ENCODE results near the gene ZNF217.
"Not testable (repeated sequence)": the region's sequence is repeated elsewhere in the genome, so short reads cannot be mapped to it uniquely, and the experiment has no call there.

Gene ZNF217

GRCh38 chr20:53568351-53568750, 25.3 kb downstream of the ZNF217 start:
- DNase-seq, result no peak
- Histone ChIP-seq H3K4me1 (ENCODE audit: control extremely low read depth in 1 of 4, control insufficient read depth in 4 of 4, insufficient read depth in 4 of 4, low read length in 3 of 4) (peaks cover 0 to 3% (median 0%) of the 10 kb centered on the region in 4 experiments), H3K27ac (ENCODE audit: insufficient read depth in 1 of 2, low read depth in 1 of 2, low read length in 2 of 2, poor library complexity in 1 of 2, severe bottlenecking in 2 of 2) (no peak overlapping the region), H3K27me3 (replicated peaks in 2 of 5; ENCODE audit: control insufficient read depth in 4 of 5, insufficient read depth in 5 of 5, low read length in 4 of 5) (no peaks in the 10 kb centered on the region), H3K36me3 (ENCODE audit: control insufficient read depth in 4 of 4, insufficient read depth in 4 of 4, low read length in 3 of 4) (peaks cover 27 to 80% (median 53%) of the 10 kb centered on the region in 4 experiments), H3K9me3 (ENCODE audit: control extremely low read depth in 1 of 5, control insufficient read depth in 4 of 5, insufficient read depth in 2 of 5, low read depth in 1 of 5, low read length in 4 of 5) (no peaks in the 10 kb centered on the region), H3K4me3 (ENCODE audit: control insufficient read depth in 1 of 7, extremely low read depth in 1 of 7, insufficient read depth in 4 of 7, low read depth in 2 of 7, low read length in 6 of 7) (no peak overlapping the region)
- ChIA-PET POLR2A (no interaction called here), CTCF (no interaction called here)
- 100% methylated on average over 1 of the region's 8 CpGs for WGBS (ENCODE audit: insufficient coverage)

- Histone ChIP-seq H3K4me3 (ENCODE audit: control insufficient read depth in 1 of 7, extremely low read depth in 1 of 7, insufficient read depth in 4 of 7, low read depth in 2 of 7, low read length in 6 of 7) (no peak overlapping the region), H3K27me3 (replicated peaks in 2 of 5; ENCODE audit: control insufficient read depth in 4 of 5, insufficient read depth in 5 of 5, low read length in 4 of 5) (no peaks in the 10 kb centered on the region), H3K36me3 (ENCODE audit: control insufficient read depth in 4 of 4, insufficient read depth in 4 of 4, low read length in 3 of 4) (peaks cover 25 to 71% (median 45%) of the 10 kb centered on the region in 4 experiments), H3K9me3 (ENCODE audit: control extremely low read depth in 1 of 5, control insufficient read depth in 4 of 5, insufficient read depth in 2 of 5, low read depth in 1 of 5, low read length in 4 of 5) (no peaks in the 10 kb centered on the region), H3K27ac (ENCODE audit: insufficient read depth in 1 of 2, low read depth in 1 of 2, low read length in 2 of 2, poor library complexity in 1 of 2, severe bottlenecking in 2 of 2) (no peak overlapping the region), H3K4me1 (ENCODE audit: control extremely low read depth in 1 of 4, control insufficient read depth in 4 of 4, insufficient read depth in 4 of 4, low read length in 3 of 4) (peaks cover 0 to 3% (median 0%) of the 10 kb centered on the region in 4 experiments)
- ChIA-PET CTCF (interaction anchor here (1.3 kb wide), 1 partner anchor 373 kb away, joined by 4 read pairs; no protein-coding TSS in a partner anchor), POLR2A (no interaction called here)
- no peak for DNase-seq
- 83% methylated on average over 1 of the region's 3 CpGs for WGBS (ENCODE audit: insufficient coverage)
Observed at GRCh38 chr20:53567379-53567917, 26.2 kb downstream of the ZNF217 start.

- H3K27ac ChIP-seq (ENCODE audit: insufficient read depth in 1 of 2, low read depth in 1 of 2, low read length in 2 of 2, poor library complexity in 1 of 2, severe bottlenecking in 2 of 2); POLR2A ChIA-PET; H3K27me3 ChIP-seq (replicated peaks in 2 of 5; ENCODE audit: control insufficient read depth in 4 of 5, insufficient read depth in 5 of 5, low read length in 4 of 5); H3K9me3 ChIP-seq (ENCODE audit: control extremely low read depth in 1 of 5, control insufficient read depth in 4 of 5, insufficient read depth in 2 of 5, low read depth in 1 of 5, low read length in 4 of 5); H3K4me1 ChIP-seq (ENCODE audit: control extremely low read depth in 1 of 4, control insufficient read depth in 4 of 4, insufficient read depth in 4 of 4, low read length in 3 of 4); H3K4me3 ChIP-seq (ENCODE audit: control insufficient read depth in 1 of 7, extremely low read depth in 1 of 7, insufficient read depth in 4 of 7, low read depth in 2 of 7, low read length in 6 of 7); DNase-seq: not testable (repeated sequence)
- peaks cover 16 to 63% (median 41%) of the 10 kb centered on the region in 4 experiments for H3K36me3 ChIP-seq (ENCODE audit: control insufficient read depth in 4 of 4, insufficient read depth in 4 of 4, low read length in 3 of 4)
- CTCF ChIA-PET, result interaction anchor here (1.3 to 1.7 kb wide), 2 partner anchors 9 to 373 kb away, joined by 4 read pairs; no protein-coding TSS in a partner anchor
- WGBS (ENCODE audit: insufficient coverage), result 96% methylated on average over 8 of the region's 9 CpGs
Observed at GRCh38 chr20:53566623-53567022, 27.0 kb downstream of the ZNF217 start.

GRCh38 chr20:53565254-53565653, 28.4 kb downstream of the ZNF217 start:
- ChIA-PET CTCF (interaction anchor here (1.7 kb wide), 1 partner anchor 11 kb away, joined by 4 read pairs; no protein-coding TSS in a partner anchor), POLR2A (no interaction called here)
- no peak for DNase-seq
- Histone ChIP-seq H3K27ac (ENCODE audit: insufficient read depth in 1 of 2, low read depth in 1 of 2, low read length in 2 of 2, poor library complexity in 1 of 2, severe bottlenecking in 2 of 2) (no peak overlapping the region), H3K4me3 (ENCODE audit: control insufficient read depth in 1 of 7, extremely low read depth in 1 of 7, insufficient read depth in 4 of 7, low read depth in 2 of 7, low read length in 6 of 7) (no peak overlapping the region), H3K9me3 (ENCODE audit: control extremely low read depth in 1 of 5, control insufficient read depth in 4 of 5, insufficient read depth in 2 of 5, low read depth in 1 of 5, low read length in 4 of 5) (no peaks in the 10 kb centered on the region), H3K36me3 (ENCODE audit: control insufficient read depth in 4 of 4, insufficient read depth in 4 of 4, low read length in 3 of 4) (peaks cover 9 to 50% (median 31%) of the 10 kb centered on the region in 4 experiments), H3K27me3 (replicated peaks in 2 of 5; ENCODE audit: control insufficient read depth in 4 of 5, insufficient read depth in 5 of 5, low read length in 4 of 5) (no peaks in the 10 kb centered on the region), H3K4me1 (ENCODE audit: control extremely low read depth in 1 of 4, control insufficient read depth in 4 of 4, insufficient read depth in 4 of 4, low read length in 3 of 4) (peaks cover 0 to 3% (median 0%) of the 10 kb centered on the region in 4 experiments)
- 97% methylated on average over 11 of the region's 11 CpGs for WGBS (ENCODE audit: insufficient coverage)

GRCh38 chr20:53562104-53562764, 31.4 kb downstream of the ZNF217 start:
- H3K4me1 ChIP-seq (ENCODE audit: control extremely low read depth in 1 of 4, control insufficient read depth in 4 of 4, insufficient read depth in 4 of 4, low read length in 3 of 4); POLR2A ChIA-PET; H3K9me3 ChIP-seq (ENCODE audit: control extremely low read depth in 1 of 5, control insufficient read depth in 4 of 5, insufficient read depth in 2 of 5, low read depth in 1 of 5, low read length in 4 of 5); H3K4me3 ChIP-seq (ENCODE audit: control insufficient read depth in 1 of 7, extremely low read depth in 1 of 7, insufficient read depth in 4 of 7, low read depth in 2 of 7, low read length in 6 of 7); H3K27me3 ChIP-seq (replicated peaks in 2 of 5; ENCODE audit: control insufficient read depth in 4 of 5, insufficient read depth in 5 of 5, low read length in 4 of 5); DNase-seq; H3K27ac ChIP-seq (ENCODE audit: insufficient read depth in 1 of 2, low read depth in 1 of 2, low read length in 2 of 2, poor library complexity in 1 of 2, severe bottlenecking in 2 of 2); CTCF ChIA-PET: not testable (repeated sequence)
- WGBS (ENCODE audit: insufficient coverage), result 100% methylated on average over 3 of the region's 9 CpGs
- H3K36me3 ChIP-seq (ENCODE audit: control insufficient read depth in 4 of 4, insufficient read depth in 4 of 4, low read length in 3 of 4), result peaks cover 0 to 23% (median 13%) of the 10 kb centered on the region in 4 experiments

GRCh38 chr20:53561505-53561904, 32.1 kb downstream of the ZNF217 start:
- CTCF ChIA-PET, result no interaction called here
- peaks cover 0 to 17% (median 10%) of the 10 kb centered on the region in 4 experiments for H3K36me3 ChIP-seq (ENCODE audit: control insufficient read depth in 4 of 4, insufficient read depth in 4 of 4, low read length in 3 of 4)
- no peaks in the 10 kb centered on the region for H3K27me3 ChIP-seq (replicated peaks in 2 of 5; ENCODE audit: control insufficient read depth in 4 of 5, insufficient read depth in 5 of 5, low read length in 4 of 5)
- peaks cover 0 to 3% (median 0%) of the 10 kb centered on the region in 4 experiments for H3K4me1 ChIP-seq (ENCODE audit: control extremely low read depth in 1 of 4, control insufficient read depth in 4 of 4, insufficient read depth in 4 of 4, low read length in 3 of 4)
- POLR2A ChIA-PET, result no interaction called here
- no peak overlapping the region for H3K27ac ChIP-seq (ENCODE audit: insufficient read depth in 1 of 2, low read depth in 1 of 2, low read length in 2 of 2, poor library complexity in 1 of 2, severe bottlenecking in 2 of 2)
- 100% methylated on average over 2 of the region's 5 CpGs for WGBS (ENCODE audit: insufficient coverage)
- H3K4me3 ChIP-seq (ENCODE audit: control insufficient read depth in 1 of 7, extremely low read depth in 1 of 7, insufficient read depth in 4 of 7, low read depth in 2 of 7, low read length in 6 of 7), result no peak overlapping the region
- no peak for DNase-seq
- no peaks in the 10 kb centered on the region for H3K9me3 ChIP-seq (ENCODE audit: control extremely low read depth in 1 of 5, control insufficient read depth in 4 of 5, insufficient read depth in 2 of 5, low read depth in 1 of 5, low read length in 4 of 5)

GRCh38 chr20:53559816-53560215, 33.8 kb downstream of the ZNF217 start:
- peaks cover 0 to 6% (median 2%) of the 10 kb centered on the region in 4 experiments for H3K36me3 ChIP-seq (ENCODE audit: control insufficient read depth in 4 of 4, insufficient read depth in 4 of 4, low read length in 3 of 4)
- ChIA-PET POLR2A (no interaction called here), CTCF (no interaction called here)
- H3K4me3 ChIP-seq (ENCODE audit: control insufficient read depth in 1 of 7, extremely low read depth in 1 of 7, insufficient read depth in 4 of 7, low read depth in 2 of 7, low read length in 6 of 7), result no peak overlapping the region
- H3K4me1 ChIP-seq (ENCODE audit: control extremely low read depth in 1 of 4, control insufficient read depth in 4 of 4, insufficient read depth in 4 of 4, low read length in 3 of 4), result peaks cover 0 to 3% (median 0%) of the 10 kb centered on the region in 4 experiments
- DNase-seq, result no peak
- H3K9me3 ChIP-seq (ENCODE audit: control extremely low read depth in 1 of 5, control insufficient read depth in 4 of 5, insufficient read depth in 2 of 5, low read depth in 1 of 5, low read length in 4 of 5), result no peaks in the 10 kb centered on the region
- 100% methylated on average over 3 of the region's 7 CpGs for WGBS (ENCODE audit: insufficient coverage)
- H3K27ac ChIP-seq (ENCODE audit: insufficient read depth in 1 of 2, low read depth in 1 of 2, low read length in 2 of 2, poor library complexity in 1 of 2, severe bottlenecking in 2 of 2), result no peak overlapping the region
- H3K27me3 ChIP-seq (replicated peaks in 2 of 5; ENCODE audit: control insufficient read depth in 4 of 5, insufficient read depth in 5 of 5, low read length in 4 of 5), result no peaks in the 10 kb centered on the region
